Vagina (tissue), 2 donors: Measurements from ENCODE around the gene PHLDA3. TPM values are rescaled to one million over a fixed set of nuclear protein-coding genes. Genes with fewer than 3 reads are reported as not detected.

Experiments
- DNase-seq, 2 donors: peaks; one replicate each; pipeline ENCODE4 v3.0.0-alpha.2; 2017; ENCODE audit errors: extremely low spot score in 2 of 2
- H3K27ac ChIP-seq: fragments of 200-600 bp; sonication (generic); one replicate; pipeline ENCODE4 v1.5.1; 2019
- H3K27me3 ChIP-seq: fragments of 200-600 bp; sonication (generic); one replicate; pipeline ENCODE4 v1.5.1; 2019
- H3K36me3 ChIP-seq, 2 donors: fragments of 200-600 bp; sonication (generic); one replicate each; pipeline ENCODE4 v1.5.1; 2017 to 2019
- H3K4me1 ChIP-seq: fragments of 200-600 bp; sonication (generic); one replicate; pipeline ENCODE4 v1.5.1; 2019
- H3K4me3 ChIP-seq, 2 donors: fragments of 200-600 bp; sonication (generic); 1 replicate in 1 of 2; 2 replicates in 1 of 2; pipeline ENCODE4 v1.5.1; 2016 to 2019
- H3K9me3 ChIP-seq: fragments of 200-600 bp; sonication (generic); one replicate; pipeline ENCODE4 v1.5.1; 2019
- POLR2A ChIP-seq, 2 donors: fragments of 450-650 bp; IDR thresholded peaks; one replicate each; pipeline ENCODE4 v1.6.1; 2017; ENCODE audit warnings: antibody characterized with exemption in 2 of 2, mild to moderate bottlenecking in 2 of 2, moderate library complexity in 2 of 2
- POLR2AphosphoS5 ChIP-seq, 2 donors: sonication (generic); formaldehyde crosslinking; IDR thresholded peaks; one replicate each; pipeline ENCODE4 v1.9.0; 2017; ENCODE audit warnings: antibody characterized with exemption in 2 of 2, mild to moderate bottlenecking in 2 of 2, low read depth in 1 of 2; ENCODE audit not compliant: insufficient read depth in 1 of 2
- intact Hi-C: fragments of 100-400 bp; cut with DNase I; formaldehyde crosslinking; loops from one replicate; pipeline ENCODE4 v1.15.1; 2023
- total RNA-seq: library from RNA; depleted of rRNA; stranded (reverse); fragments of >200 nt; gene quantifications from one replicate; pipeline ENCODE4 v1.2.3, GENCODE V29; 2016
- TF ChIP-seq, protein P1 (sequence below), 3 experiments: fragments of 450-650 bp in 2 of 3; fragments of 200-600 bp in 1 of 3; sonication (generic) in 1 of 3; IDR thresholded peaks; one replicate each; pipeline ENCODE4 v1.5.1; 2017 to 2019; ENCODE audit warnings: antibody characterized with exemption in 3 of 3, mild to moderate bottlenecking in 2 of 3, moderate library complexity in 2 of 3

PHLDA3 gene
- total RNA-seq, 1 donor from 2014 or later, result 80.5 TPM

DNA sequence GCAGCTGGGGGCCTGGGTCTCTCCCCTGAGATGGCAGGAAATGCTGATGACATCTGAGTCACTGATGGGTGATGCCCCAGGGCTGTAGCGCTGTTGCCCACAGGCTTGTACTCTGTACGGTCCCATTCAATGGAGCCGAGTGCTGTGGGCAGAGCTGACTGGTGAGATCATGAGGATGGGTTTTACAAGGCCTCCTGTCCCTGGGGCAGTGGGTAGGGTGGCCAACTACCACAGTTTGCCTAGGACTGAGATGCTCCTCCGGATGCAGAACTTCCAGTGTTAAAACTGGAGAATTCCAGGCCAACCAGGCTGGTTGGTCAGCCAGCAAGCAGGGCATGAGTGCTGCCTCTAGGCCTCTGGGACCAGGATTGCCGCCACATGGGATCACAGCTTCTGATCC, 9.2 kb downstream of the PHLDA3 start:
- Histone ChIP-seq H3K4me3 (no peak overlapping the region), H3K9me3 (no peaks in the 10 kb centered on the region), H3K4me1 (peaks cover 77% of the 10 kb centered on the region), H3K27me3 (no peaks in the 10 kb centered on the region), H3K36me3 (peaks cover 0 to 5% of the 10 kb centered on the region in 2 donors), H3K27ac (peak overlapping the region; percentile 96)
- DNase-seq, result no peak
- TF ChIP-seq, protein P1, sequence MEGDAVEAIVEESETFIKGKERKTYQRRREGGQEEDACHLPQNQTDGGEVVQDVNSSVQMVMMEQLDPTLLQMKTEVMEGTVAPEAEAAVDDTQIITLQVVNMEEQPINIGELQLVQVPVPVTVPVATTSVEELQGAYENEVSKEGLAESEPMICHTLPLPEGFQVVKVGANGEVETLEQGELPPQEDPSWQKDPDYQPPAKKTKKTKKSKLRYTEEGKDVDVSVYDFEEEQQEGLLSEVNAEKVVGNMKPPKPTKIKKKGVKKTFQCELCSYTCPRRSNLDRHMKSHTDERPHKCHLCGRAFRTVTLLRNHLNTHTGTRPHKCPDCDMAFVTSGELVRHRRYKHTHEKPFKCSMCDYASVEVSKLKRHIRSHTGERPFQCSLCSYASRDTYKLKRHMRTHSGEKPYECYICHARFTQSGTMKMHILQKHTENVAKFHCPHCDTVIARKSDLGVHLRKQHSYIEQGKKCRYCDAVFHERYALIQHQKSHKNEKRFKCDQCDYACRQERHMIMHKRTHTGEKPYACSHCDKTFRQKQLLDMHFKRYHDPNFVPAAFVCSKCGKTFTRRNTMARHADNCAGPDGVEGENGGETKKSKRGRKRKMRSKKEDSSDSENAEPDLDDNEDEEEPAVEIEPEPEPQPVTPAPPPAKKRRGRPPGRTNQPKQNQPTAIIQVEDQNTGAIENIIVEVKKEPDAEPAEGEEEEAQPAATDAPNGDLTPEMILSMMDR (IDR thresholded peaks at IDR 0.05), result no peak
- TF ChIP-seq POLR2AphosphoS5 (IDR thresholded peaks at IDR 0.05; ENCODE audit: insufficient read depth in 1 of 2, low read depth in 1 of 2) (no peak), POLR2A (IDR thresholded peaks at IDR 0.05) (no peak)
- intact Hi-C loops, result no loop called here

DNA sequence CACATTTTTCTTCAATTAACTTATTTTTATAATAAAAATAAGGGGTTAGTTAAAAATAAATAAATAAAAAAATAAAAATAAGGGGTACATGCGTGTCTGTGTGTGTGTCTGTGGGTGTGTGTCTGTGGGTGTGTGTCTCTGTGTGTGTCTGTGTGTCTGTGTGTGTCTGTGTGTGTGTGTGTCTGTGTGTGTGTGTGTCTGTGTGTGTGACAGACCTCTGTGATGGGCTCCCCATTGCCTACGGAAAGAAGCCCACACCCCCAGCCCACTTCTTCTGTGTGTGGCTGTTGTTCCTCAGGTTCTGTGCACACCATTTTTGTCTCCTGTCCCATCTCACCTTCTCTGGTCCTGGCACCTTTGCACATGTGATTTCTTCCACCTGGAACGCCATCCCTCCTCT, 9.9 kb downstream of the PHLDA3 start:
- TF ChIP-seq, protein P1 (IDR thresholded peaks at IDR 0.05), result no peak
- H3K9me3 ChIP-seq, result no peaks in the 10 kb centered on the region
- intact Hi-C loops, result no loop called here
- no peaks in the 10 kb centered on the region for H3K36me3 ChIP-seq
- no peak overlapping the region for H3K4me3 ChIP-seq
- peak overlapping the region; percentile 96 for H3K27ac ChIP-seq
- H3K4me1 ChIP-seq, result peaks cover 73% of the 10 kb centered on the region
- no peak for DNase-seq
- H3K27me3 ChIP-seq, result no peaks in the 10 kb centered on the region

DNA sequence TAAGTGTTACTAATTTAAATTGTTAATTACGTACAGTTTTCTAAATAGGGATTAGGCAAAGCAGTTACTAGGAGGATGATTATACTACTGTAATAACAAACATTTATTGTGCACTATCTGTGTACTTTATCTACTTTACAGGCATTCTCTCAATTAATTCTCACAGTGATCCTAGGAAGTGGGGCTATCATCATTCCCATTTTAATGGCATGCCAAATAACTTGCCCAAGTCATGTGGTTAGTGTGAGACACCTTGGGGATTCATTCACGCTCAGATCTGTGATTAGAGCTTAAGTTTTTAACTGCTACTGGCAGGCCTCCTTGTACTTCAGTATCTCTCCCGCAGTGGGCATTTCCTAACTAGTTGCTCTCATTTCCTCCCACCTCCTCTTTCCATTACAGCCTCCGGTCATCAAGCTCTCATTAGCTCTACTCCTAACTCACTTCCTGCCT, 11.5 kb downstream of the PHLDA3 start:
- peak overlapping the region; percentile 74 for H3K27ac ChIP-seq
- H3K27me3 ChIP-seq, result no peaks in the 10 kb centered on the region
- peaks cover 60% of the 10 kb centered on the region for H3K4me1 ChIP-seq
- H3K36me3 ChIP-seq, result no peaks in the 10 kb centered on the region
- DNase-seq, result no peak
- no peak overlapping the region for H3K4me3 ChIP-seq
- intact Hi-C loops, result no loop called here
- no peaks in the 10 kb centered on the region for H3K9me3 ChIP-seq
- TF ChIP-seq POLR2A (IDR thresholded peaks at IDR 0.05) (no peak), POLR2AphosphoS5 (IDR thresholded peaks at IDR 0.05; ENCODE audit: insufficient read depth in 1 of 2, low read depth in 1 of 2) (no peak)
- TF ChIP-seq, protein P1 (IDR thresholded peaks at IDR 0.05), result no peak

DNA sequence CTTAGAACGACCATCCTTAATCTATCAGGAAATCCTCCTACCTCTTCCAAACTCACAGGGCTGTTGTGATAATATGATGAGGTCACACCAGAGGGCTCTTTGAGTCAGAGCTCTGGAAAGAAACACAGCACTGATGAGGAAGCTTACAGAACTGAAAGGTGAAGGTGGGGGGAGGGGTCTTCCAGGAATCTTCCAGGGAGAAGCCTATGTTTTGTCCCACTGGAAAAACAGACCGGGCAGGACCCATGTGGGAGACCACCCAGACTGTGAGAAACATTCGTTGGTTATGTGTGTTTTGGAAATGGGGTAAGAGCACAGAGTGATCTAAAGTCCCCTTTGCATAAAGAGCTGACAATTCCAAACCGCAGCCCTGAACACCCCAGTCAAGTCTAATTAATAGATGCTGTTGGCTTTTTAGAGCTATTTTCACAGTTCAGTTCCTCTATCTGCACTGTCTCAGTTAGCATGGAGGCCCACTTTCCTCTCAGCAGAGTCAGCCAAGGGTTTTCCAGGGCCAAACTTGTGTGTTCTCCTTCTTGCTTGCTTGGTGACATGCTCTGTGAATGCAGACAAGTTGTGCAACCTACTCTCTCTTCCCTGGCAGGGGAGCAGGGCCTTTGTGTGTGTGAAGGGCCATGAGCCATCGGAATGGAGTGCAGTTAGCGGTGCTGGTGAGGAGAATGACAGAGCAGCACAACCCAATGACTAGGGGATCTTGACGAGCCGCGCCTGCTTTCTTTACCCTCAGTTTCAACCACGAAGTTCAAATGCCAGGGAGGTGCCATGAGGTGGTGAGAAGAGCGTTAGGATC, 12.3 kb downstream of the PHLDA3 start:
- TF ChIP-seq POLR2AphosphoS5 (IDR thresholded peaks at IDR 0.05; ENCODE audit: insufficient read depth in 1 of 2, low read depth in 1 of 2) (peak; percentile 58 to 69), POLR2A (IDR thresholded peaks at IDR 0.05) (no peak)
- Histone ChIP-seq H3K4me3 (no peak overlapping the region), H3K36me3 (no peaks in the 10 kb centered on the region), H3K27ac (peak overlapping the region; percentile 74), H3K27me3 (no peaks in the 10 kb centered on the region), H3K4me1 (peaks cover 57% of the 10 kb centered on the region), H3K9me3 (no peaks in the 10 kb centered on the region)
- intact Hi-C loops, result no loop called here
- DNase-seq, result peak in 1 of 2 donors; percentile 98

DNA sequence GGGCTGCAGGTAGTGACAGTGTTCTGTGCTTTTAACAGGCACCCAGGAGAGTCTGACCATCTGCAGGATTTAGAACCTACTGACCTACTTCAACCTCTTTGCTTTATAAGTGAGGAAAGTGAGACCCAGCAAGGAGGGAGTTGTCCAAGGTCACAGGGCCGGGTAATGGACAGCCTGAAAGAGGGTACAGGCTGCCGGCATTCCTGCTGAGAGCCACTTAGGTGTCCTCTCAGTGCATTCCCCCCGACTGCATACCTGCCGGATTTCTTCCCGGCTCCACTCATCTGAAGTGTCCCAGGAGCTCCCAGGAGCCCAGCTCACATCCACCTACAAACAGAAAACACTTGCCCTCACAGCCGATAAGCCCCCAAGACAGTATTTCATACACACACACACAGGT, 13.9 kb downstream of the PHLDA3 start:
- intact Hi-C loops, result no loop called here
- Histone ChIP-seq H3K27me3 (no peaks in the 10 kb centered on the region), H3K36me3 (no peaks in the 10 kb centered on the region), H3K4me1 (peaks cover 57% of the 10 kb centered on the region), H3K9me3 (no peaks in the 10 kb centered on the region), H3K27ac (peak overlapping the region; percentile 74), H3K4me3 (no peak overlapping the region)
- TF ChIP-seq POLR2A (IDR thresholded peaks at IDR 0.05), result no peak
- no peak for TF ChIP-seq POLR2AphosphoS5 (IDR thresholded peaks at IDR 0.05; ENCODE audit: insufficient read depth in 1 of 2, low read depth in 1 of 2)
- TF ChIP-seq, protein P1 (IDR thresholded peaks at IDR 0.05), result no peak
- DNase-seq, result no peak
